GM12891 (cell line): Measurements from ENCODE around the gene CAB39.

ENCODE experiments used
- DNase-seq: peaks from one replicate; pipeline ENCODE4 v3.0.0; 2011; ENCODE audit warnings: low spot score; ENCODE audit not compliant: insufficient read length
- FAIRE-seq: peaks from 2 replicates; lab custom pipeline; 2011; peaks lifted over from hg19 to GRCh38; lab: Jason Lieb, UNC
- PAX5 ChIP-seq: IDR thresholded peaks from 2 replicates; pipeline ENCODE4 v1.6.1; 2011; ENCODE audit warnings: low read length, moderate library complexity, mild to moderate bottlenecking; ENCODE audit not compliant: insufficient read depth, severe bottlenecking
- POLR2A ChIP-seq: IDR thresholded peaks from 2 replicates; pipeline ENCODE4 v1.6.1; 2011; ENCODE audit warnings: low read depth, low read length, control low read depth
- POLR2AphosphoS5 ChIP-seq: IDR thresholded peaks from 2 replicates; pipeline ENCODE4 v1.6.1; 2011; ENCODE audit warnings: low read depth, low read length, control low read depth
- POU2F2 ChIP-seq: IDR thresholded peaks from 2 replicates; pipeline ENCODE4 v1.6.1; 2011; ENCODE audit warnings: low read depth, mild to moderate bottlenecking, control low read depth, low read length, moderate library complexity
- SPI1 ChIP-seq: IDR thresholded peaks from 2 replicates; pipeline ENCODE4 v1.6.1; 2011; ENCODE audit warnings: low read depth, low read length, control low read depth
- TAF1 ChIP-seq: IDR thresholded peaks from 2 replicates; pipeline ENCODE4 v1.6.1; 2011; ENCODE audit warnings: low read depth, low read length, control low read depth

The CAB39 gene

GRCh38 chr2:230827774-230828271, 115.2 kb downstream of the CAB39 start:
- no peak for TF ChIP-seq POU2F2
- TF ChIP-seq TAF1: no peak
- no peak for TF ChIP-seq SPI1
- no peak for TF ChIP-seq POLR2A
- TF ChIP-seq POLR2AphosphoS5: no peak
- no peak for TF ChIP-seq PAX5
- DNase-seq (no peak), FAIRE-seq (no peak)

GRCh38 chr2:230828272-230828961, 115.8 kb downstream of the CAB39 start:
- FAIRE-seq: peak; percentile 61
- TF ChIP-seq POLR2AphosphoS5: no peak
- no peak for TF ChIP-seq PAX5
- TF ChIP-seq SPI1: no peak
- TF ChIP-seq POU2F2: no peak
- no peak for TF ChIP-seq POLR2A
- TF ChIP-seq TAF1: no peak
- peak; percentile 46 for DNase-seq

GRCh38 chr2:230829293-230829692, 116.7 kb downstream of the CAB39 start:
- no peak for DNase-seq
- FAIRE-seq: no peak
- TF ChIP-seq POLR2A: no peak
- TF ChIP-seq POLR2AphosphoS5: no peak
- no peak for TF ChIP-seq SPI1
- no peak for TF ChIP-seq TAF1
- no peak for TF ChIP-seq POU2F2
- TF ChIP-seq PAX5: no peak

GRCh38 chr2:230829959-230830358, 117.3 kb downstream of the CAB39 start:
- TF ChIP-seq TAF1 (no peak), POU2F2 (no peak), POLR2A (no peak), POLR2AphosphoS5 (no peak), SPI1 (no peak), PAX5 (no peak)
- no peak for FAIRE-seq
- no peak for DNase-seq

- DNase-seq: no peak
- no peak for FAIRE-seq
- TF ChIP-seq TAF1: no peak
- TF ChIP-seq SPI1: no peak
- TF ChIP-seq PAX5: no peak
- no peak for TF ChIP-seq POLR2AphosphoS5
- no peak for TF ChIP-seq POU2F2
- no peak for TF ChIP-seq POLR2A
Observed at GRCh38 chr2:230830428-230830827, 117.8 kb downstream of the CAB39 start.

- DNase-seq: no peak
- TF ChIP-seq TAF1: no peak
- TF ChIP-seq PAX5: no peak
- no peak for TF ChIP-seq POLR2AphosphoS5
- no peak for TF ChIP-seq POU2F2
- no peak for TF ChIP-seq SPI1
- no peak for TF ChIP-seq POLR2A
- FAIRE-seq: no peak
Observed at GRCh38 chr2:230840301-230840700, 127.7 kb downstream of the CAB39 start.

GRCh38 chr2:230842473-230842872, 129.8 kb downstream of the CAB39 start:
- FAIRE-seq: no peak
- DNase-seq: no peak
- TF ChIP-seq POU2F2 (no peak), SPI1 (no peak), POLR2A (no peak), PAX5 (no peak), TAF1 (no peak), POLR2AphosphoS5 (no peak)

- DNase-seq: no peak
- TF ChIP-seq POLR2A: no peak
- no peak for TF ChIP-seq POU2F2
- no peak for TF ChIP-seq SPI1
- no peak for TF ChIP-seq PAX5
- no peak for TF ChIP-seq POLR2AphosphoS5
- no peak for TF ChIP-seq TAF1
- no peak for FAIRE-seq
Observed at GRCh38 chr2:230843132-230843531, 130.5 kb downstream of the CAB39 start.

GRCh38 chr2:230846360-230846759, 133.7 kb downstream of the CAB39 start:
- no peak for DNase-seq
- TF ChIP-seq POLR2A (no peak), PAX5 (no peak), POU2F2 (no peak), TAF1 (no peak), POLR2AphosphoS5 (no peak), SPI1 (no peak)
- FAIRE-seq: no peak

- TF ChIP-seq PAX5 (no peak), SPI1 (no peak), TAF1 (no peak), POU2F2 (no peak), POLR2AphosphoS5 (no peak), POLR2A (no peak)
- DNase-seq (peak; percentile 85), FAIRE-seq (peak; percentile 95)
Observed at GRCh38 chr2:230847883-230848388, 135.3 kb downstream of the CAB39 start.
